HG03025 (cell line): ENCODE data around the gene TGM6.

Experiments
- ATAC-seq: cut with Tn5 transposase; IDR thresholded peaks from one replicate; pipeline ENCODE4 v1.9.1; 2021; ENCODE audit warnings: mild to moderate bottlenecking, moderate library complexity; ENCODE audit not compliant: unreplicated experiment, low FRiP score

The TGM6 gene

GRCh38 chr20:2449386-2449785, 68.7 kb downstream of the TGM6 start:
- ATAC-seq, result no peak

GRCh38 chr20:2451422-2451821, 70.7 kb downstream of the TGM6 start:
- no peak for ATAC-seq

GRCh38 chr20:2451939-2452732, 71.4 kb downstream of the TGM6 start:
- ATAC-seq, result no peak

GRCh38 chr20:2453792-2454191, 73.1 kb downstream of the TGM6 start:
- no peak for ATAC-seq

- no peak for ATAC-seq
Observed at GRCh38 chr20:2455771-2456497, 75.2 kb downstream of the TGM6 start.

- no peak for ATAC-seq
Observed at GRCh38 chr20:2458919-2459499, 78.3 kb downstream of the TGM6 start.

GRCh38 chr20:2459981-2460751, 79.5 kb downstream of the TGM6 start:
- ATAC-seq, result no peak

- no peak for ATAC-seq
Observed at GRCh38 chr20:2460752-2461424, 80.2 kb downstream of the TGM6 start.

GRCh38 chr20:2462484-2462883, 81.8 kb downstream of the TGM6 start:
- no peak for ATAC-seq

- ATAC-seq, result no peak
Observed at GRCh38 chr20:2463616-2464365, 83.1 kb downstream of the TGM6 start.

- ATAC-seq, result no peak
Observed at GRCh38 chr20:2465100-2465499, 84.4 kb downstream of the TGM6 start.

GRCh38 chr20:2467412-2467811, 86.7 kb downstream of the TGM6 start:
- no peak for ATAC-seq

- ATAC-seq, result no peak
Observed at GRCh38 chr20:2468581-2469407, 88.1 kb downstream of the TGM6 start.

GRCh38 chr20:2469991-2470422, 89.3 kb downstream of the TGM6 start:
- peak; percentile 27 for ATAC-seq

GRCh38 chr20:2470423-2471193, 89.9 kb downstream of the TGM6 start, which contains the start of gene SNRPB:
SNRPB (minus strand) TSS chr20:2470789; CDS start chr20:2470690, 99 bp downstream.
- peak; percentile 97 for ATAC-seq

GRCh38 chr20:2473516-2473915, 92.8 kb downstream of the TGM6 start:
- ATAC-seq, result no peak

- no peak for ATAC-seq
Observed at GRCh38 chr20:2475850-2476741, 95.4 kb downstream of the TGM6 start.
